ENCODE measurements around the gene ICAM5.

GRCh38 chr19:10255358-10255757 is 34.4 kb upstream of the ICAM5 start:
- TF ChIP-seq POLR2A (IDR thresholded peaks at IDR 0.05), result no peak
- no peak for TF ChIP-seq POLR2AphosphoS5 (IDR thresholded peaks at IDR 0.05)
- TF ChIP-seq, protein P1, sequence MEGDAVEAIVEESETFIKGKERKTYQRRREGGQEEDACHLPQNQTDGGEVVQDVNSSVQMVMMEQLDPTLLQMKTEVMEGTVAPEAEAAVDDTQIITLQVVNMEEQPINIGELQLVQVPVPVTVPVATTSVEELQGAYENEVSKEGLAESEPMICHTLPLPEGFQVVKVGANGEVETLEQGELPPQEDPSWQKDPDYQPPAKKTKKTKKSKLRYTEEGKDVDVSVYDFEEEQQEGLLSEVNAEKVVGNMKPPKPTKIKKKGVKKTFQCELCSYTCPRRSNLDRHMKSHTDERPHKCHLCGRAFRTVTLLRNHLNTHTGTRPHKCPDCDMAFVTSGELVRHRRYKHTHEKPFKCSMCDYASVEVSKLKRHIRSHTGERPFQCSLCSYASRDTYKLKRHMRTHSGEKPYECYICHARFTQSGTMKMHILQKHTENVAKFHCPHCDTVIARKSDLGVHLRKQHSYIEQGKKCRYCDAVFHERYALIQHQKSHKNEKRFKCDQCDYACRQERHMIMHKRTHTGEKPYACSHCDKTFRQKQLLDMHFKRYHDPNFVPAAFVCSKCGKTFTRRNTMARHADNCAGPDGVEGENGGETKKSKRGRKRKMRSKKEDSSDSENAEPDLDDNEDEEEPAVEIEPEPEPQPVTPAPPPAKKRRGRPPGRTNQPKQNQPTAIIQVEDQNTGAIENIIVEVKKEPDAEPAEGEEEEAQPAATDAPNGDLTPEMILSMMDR (IDR thresholded peaks at IDR 0.05), result no peak
